ENCODE data around the gene NOTCH1.

DNA sequence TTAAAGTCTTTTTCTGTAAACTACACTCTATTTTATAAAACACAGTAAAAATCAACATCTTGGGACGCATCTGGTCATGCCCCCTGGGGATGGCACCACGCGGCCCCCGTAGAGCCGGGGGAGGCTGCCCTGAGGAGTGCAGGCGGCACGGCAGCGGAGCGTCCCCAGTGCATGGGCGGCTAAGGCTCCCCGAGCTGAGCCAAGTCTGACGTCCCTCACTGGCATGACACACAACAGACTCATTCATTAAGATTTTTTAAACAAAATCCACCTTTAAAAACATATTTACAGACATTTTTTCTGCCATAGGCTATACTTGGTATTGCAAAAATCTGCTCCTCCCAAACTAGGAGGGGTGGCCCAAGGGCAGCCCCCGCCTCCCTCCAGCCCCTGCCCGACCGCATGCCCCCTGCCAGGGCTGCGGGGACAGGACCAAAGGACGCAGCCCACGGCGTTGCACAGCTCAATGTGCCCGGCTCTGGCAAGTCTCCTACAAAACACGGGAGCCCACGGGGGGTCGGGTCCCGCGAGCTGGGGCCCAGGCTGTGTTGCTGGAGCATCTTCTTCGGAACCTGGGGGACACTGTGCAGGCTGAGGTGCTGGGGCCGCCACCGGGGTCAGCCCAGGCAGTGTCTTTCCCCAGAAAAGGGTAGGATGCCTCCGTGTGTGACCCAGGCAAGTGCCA lies 51.2 kb downstream of the NOTCH1 start:
- TF ChIP-seq EZH2 (IDR thresholded peaks at IDR 0.05) = no peak
- TF ChIP-seq POLR2AphosphoS5 (IDR thresholded peaks at IDR 0.05; ENCODE audit: borderline replicate concordance, low read depth, low read length) = no peak
- TF ChIP-seq FOXP2 (optimal IDR thresholded peaks at IDR 0.05; ENCODE audit: control extremely low read depth, extremely low read length, insufficient read depth) = no peak

Measured in SK-N-MC (cell line).